ENCODE data around the gene CYB561A3. TPM values are rescaled to one million over a fixed set of nuclear protein-coding genes. Genes with fewer than 3 reads are reported as not detected.

The CYB561A3 gene
- total RNA-seq, 1 donor from 2014 or later: 26.4 TPM

DNA sequence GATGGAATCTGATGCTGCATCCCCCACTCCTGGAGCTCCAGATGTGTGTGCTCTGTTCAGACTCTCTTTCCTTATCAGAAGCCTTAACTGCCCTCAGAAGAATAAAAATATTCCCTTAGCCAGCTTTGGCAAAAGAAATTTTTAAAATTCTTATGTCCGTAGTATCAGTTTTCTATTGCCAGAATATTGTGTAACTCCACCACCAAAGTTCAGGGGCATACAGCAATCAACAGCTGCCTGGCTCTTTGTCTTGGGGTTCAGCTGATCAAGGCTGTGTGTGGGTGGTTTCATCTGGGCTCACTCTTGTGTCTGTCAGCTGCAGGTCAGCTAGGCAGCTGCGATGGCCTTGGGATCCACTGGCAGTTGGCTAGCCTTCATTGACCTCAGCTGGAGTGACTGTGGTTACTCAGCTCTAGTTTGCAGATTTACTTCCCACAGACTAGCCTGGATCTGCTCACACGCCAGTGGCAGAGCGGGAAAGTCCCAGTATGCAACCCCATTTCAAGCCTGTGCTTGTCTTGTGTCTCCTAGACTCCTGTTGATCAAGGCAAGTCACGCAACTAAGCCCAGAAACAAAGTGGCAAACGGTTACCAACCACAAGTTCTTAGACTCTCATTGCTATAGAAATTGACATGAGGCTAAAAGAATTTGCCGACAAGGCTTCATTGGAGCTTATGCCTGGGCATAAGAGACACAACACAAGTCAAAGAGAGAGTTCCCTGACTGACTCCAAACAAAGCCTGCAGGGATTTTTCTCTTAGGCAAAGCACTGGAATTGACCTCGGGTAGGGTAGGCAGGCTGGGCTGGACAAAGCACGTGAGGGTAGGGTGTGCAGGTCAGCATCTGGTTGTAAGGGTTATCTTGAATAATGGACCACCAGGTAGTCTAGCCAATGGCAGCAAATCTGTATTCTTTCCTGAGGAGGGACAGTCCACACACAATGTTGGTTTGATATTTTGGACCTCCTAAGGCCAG, 8.0 kb upstream of the CYB561A3 start:
- Histone ChIP-seq H2AFZ (ENCODE audit: low read depth, low read length) (no peak overlapping the region), H3K4me2 (ENCODE audit: low read length) (no peak overlapping the region), H3K9me3 (ENCODE audit: insufficient read depth, low read depth, low read length) (peaks cover 2% of the 10 kb centered on the region), H3K27ac (ENCODE audit: low read depth, low read length) (peak overlapping the region; percentile 73), H3K9ac (ENCODE audit: low read length) (peak overlapping the region; percentile 57), H3K36me3 (ENCODE audit: insufficient read depth, low read length) (peaks cover 32% of the 10 kb centered on the region), H3K79me2 (ENCODE audit: insufficient read depth, low read length) (no peaks in the 10 kb centered on the region), H4K20me1 (ENCODE audit: insufficient read depth, low read length) (no peaks in the 10 kb centered on the region), H3K27me3 (ENCODE audit: insufficient read depth, low read length) (no peaks in the 10 kb centered on the region), H3K4me3 (ENCODE audit: insufficient read depth, low read depth, low read length) (no peak overlapping the region), H3K4me1 (ENCODE audit: insufficient read depth, low read length) (peaks cover 20% of the 10 kb centered on the region)
- Mint-ChIP-seq H3K4me1 (ENCODE audit: low read depth, unreplicated experiment) (peaks cover 22% of the 10 kb centered on the region), H3K9me3 (ENCODE audit: unreplicated experiment) (peaks cover 7% of the 10 kb centered on the region), H3K36me3 (ENCODE audit: low read depth, unreplicated experiment) (peaks cover 32% of the 10 kb centered on the region), H3K27me3 (ENCODE audit: low read depth, unreplicated experiment) (no peaks in the 10 kb centered on the region), H3K4me3 (ENCODE audit: unreplicated experiment) (peak overlapping the region; percentile 31), H3K27ac (ENCODE audit: unreplicated experiment) (peak overlapping the region; percentile 75)
- no peak for TF ChIP-seq EZH2 (IDR thresholded peaks at IDR 0.05; ENCODE audit: insufficient read depth, low read length)
- FAIRE-seq (no peak), DNase-seq (ENCODE audit: low read depth) (peak; percentile 97)

DNA sequence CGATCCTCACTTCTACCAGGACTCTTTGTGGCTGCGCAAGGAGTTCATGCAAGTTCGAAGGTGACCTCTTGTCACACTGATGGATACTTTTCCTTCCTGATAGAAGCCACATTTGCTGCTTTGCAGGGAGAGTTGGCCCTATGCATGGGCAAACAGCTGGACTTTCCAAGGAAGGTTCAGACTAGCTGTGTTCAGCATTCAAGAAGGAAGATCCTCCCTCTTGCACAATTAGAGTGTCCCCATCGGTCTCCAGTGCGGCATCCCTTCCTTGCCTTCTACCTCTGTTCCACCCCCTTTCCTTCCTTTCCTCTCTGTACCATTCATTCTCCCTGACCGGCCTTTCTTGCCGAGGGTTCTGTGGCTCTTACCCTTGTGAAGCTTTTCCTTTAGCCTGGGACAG, 7.0 kb upstream of the CYB561A3 start:
- peaks cover 9% of the 10 kb centered on the region for H3K79me2 ChIP-seq (ENCODE audit: insufficient read depth, low read length)
- H4K20me1 ChIP-seq (ENCODE audit: insufficient read depth, low read length): no peaks in the 10 kb centered on the region
- Mint-ChIP-seq H3K9me3 (ENCODE audit: unreplicated experiment) (peaks cover 7% of the 10 kb centered on the region), H3K4me1 (ENCODE audit: low read depth, unreplicated experiment) (peaks cover 22% of the 10 kb centered on the region), H3K4me3 (ENCODE audit: unreplicated experiment) (no peak overlapping the region), H3K27ac (ENCODE audit: unreplicated experiment) (no peak overlapping the region), H3K36me3 (ENCODE audit: low read depth, unreplicated experiment) (peaks cover 36% of the 10 kb centered on the region), H3K27me3 (ENCODE audit: low read depth, unreplicated experiment) (no peaks in the 10 kb centered on the region)
- no peak overlapping the region for H3K4me3 ChIP-seq (ENCODE audit: insufficient read depth, low read depth, low read length)
- peaks cover 38% of the 10 kb centered on the region for H3K36me3 ChIP-seq (ENCODE audit: insufficient read depth, low read length)
- no peak overlapping the region for H2AFZ ChIP-seq (ENCODE audit: low read depth, low read length)
- H3K9ac ChIP-seq (ENCODE audit: low read length): no peak overlapping the region
- H3K27ac ChIP-seq (ENCODE audit: low read depth, low read length): peak overlapping the region; percentile 73
- DNase-seq (ENCODE audit: low read depth) (no peak), FAIRE-seq (no peak)
- peaks cover 2% of the 10 kb centered on the region for H3K9me3 ChIP-seq (ENCODE audit: insufficient read depth, low read depth, low read length)
- no peak for TF ChIP-seq EZH2 (IDR thresholded peaks at IDR 0.05; ENCODE audit: insufficient read depth, low read length)
- TF ChIP-seq, protein P1, sequence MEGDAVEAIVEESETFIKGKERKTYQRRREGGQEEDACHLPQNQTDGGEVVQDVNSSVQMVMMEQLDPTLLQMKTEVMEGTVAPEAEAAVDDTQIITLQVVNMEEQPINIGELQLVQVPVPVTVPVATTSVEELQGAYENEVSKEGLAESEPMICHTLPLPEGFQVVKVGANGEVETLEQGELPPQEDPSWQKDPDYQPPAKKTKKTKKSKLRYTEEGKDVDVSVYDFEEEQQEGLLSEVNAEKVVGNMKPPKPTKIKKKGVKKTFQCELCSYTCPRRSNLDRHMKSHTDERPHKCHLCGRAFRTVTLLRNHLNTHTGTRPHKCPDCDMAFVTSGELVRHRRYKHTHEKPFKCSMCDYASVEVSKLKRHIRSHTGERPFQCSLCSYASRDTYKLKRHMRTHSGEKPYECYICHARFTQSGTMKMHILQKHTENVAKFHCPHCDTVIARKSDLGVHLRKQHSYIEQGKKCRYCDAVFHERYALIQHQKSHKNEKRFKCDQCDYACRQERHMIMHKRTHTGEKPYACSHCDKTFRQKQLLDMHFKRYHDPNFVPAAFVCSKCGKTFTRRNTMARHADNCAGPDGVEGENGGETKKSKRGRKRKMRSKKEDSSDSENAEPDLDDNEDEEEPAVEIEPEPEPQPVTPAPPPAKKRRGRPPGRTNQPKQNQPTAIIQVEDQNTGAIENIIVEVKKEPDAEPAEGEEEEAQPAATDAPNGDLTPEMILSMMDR (IDR thresholded peaks at IDR 0.05; ENCODE audit: insufficient read depth, low read depth, low read length): no peak
- no peak overlapping the region for H3K4me2 ChIP-seq (ENCODE audit: low read length)
- H3K4me1 ChIP-seq (ENCODE audit: insufficient read depth, low read length): peaks cover 20% of the 10 kb centered on the region
- H3K27me3 ChIP-seq (ENCODE audit: insufficient read depth, low read length): no peaks in the 10 kb centered on the region

DNA sequence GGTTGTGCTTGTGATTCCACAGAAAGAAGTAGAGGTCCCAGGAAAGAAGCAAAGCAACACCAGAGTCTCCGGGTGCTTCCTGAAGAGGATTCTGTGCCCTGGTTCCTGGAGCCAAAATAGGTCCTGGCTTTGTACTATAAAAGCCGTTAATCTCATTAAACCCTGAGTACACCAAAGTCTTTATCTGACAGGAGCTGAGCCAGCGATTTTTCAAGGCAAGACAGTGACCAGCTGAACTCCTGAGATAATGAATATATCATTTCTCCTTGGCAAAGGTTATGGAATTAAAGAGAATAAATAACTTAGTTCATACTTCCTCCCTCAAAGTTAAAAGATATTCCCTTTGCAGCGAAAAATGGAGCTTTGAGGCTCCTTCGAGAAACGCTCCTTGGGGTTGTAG, 5.7 kb upstream of the CYB561A3 start:
- H3K4me3 Mint-ChIP-seq (ENCODE audit: unreplicated experiment): no peak overlapping the region
- Histone ChIP-seq H3K9me3 (ENCODE audit: insufficient read depth, low read depth, low read length) (no peaks in the 10 kb centered on the region), H2AFZ (ENCODE audit: low read depth, low read length) (no peak overlapping the region), H3K4me2 (ENCODE audit: low read length) (no peak overlapping the region), H3K4me1 (ENCODE audit: insufficient read depth, low read length) (peaks cover 27% of the 10 kb centered on the region), H3K4me3 (ENCODE audit: insufficient read depth, low read depth, low read length) (no peak overlapping the region), H3K36me3 (ENCODE audit: insufficient read depth, low read length) (peaks cover 38% of the 10 kb centered on the region), H3K27me3 (ENCODE audit: insufficient read depth, low read length) (no peaks in the 10 kb centered on the region), H3K27ac (ENCODE audit: low read depth, low read length) (no peak overlapping the region), H3K79me2 (ENCODE audit: insufficient read depth, low read length) (peaks cover 21% of the 10 kb centered on the region), H3K9ac (ENCODE audit: low read length) (no peak overlapping the region), H4K20me1 (ENCODE audit: insufficient read depth, low read length) (no peaks in the 10 kb centered on the region)
- H3K9me3 Mint-ChIP-seq (ENCODE audit: unreplicated experiment): peaks cover 5% of the 10 kb centered on the region
- DNase-seq (ENCODE audit: low read depth): no peak
- TF ChIP-seq, protein P1 (IDR thresholded peaks at IDR 0.05; ENCODE audit: insufficient read depth, low read depth, low read length): no peak
- no peak for TF ChIP-seq EZH2 (IDR thresholded peaks at IDR 0.05; ENCODE audit: insufficient read depth, low read length)
- H3K36me3 Mint-ChIP-seq (ENCODE audit: low read depth, unreplicated experiment): peaks cover 31% of the 10 kb centered on the region
- FAIRE-seq: no peak
- H3K27me3 Mint-ChIP-seq (ENCODE audit: low read depth, unreplicated experiment): no peaks in the 10 kb centered on the region
- H3K4me1 Mint-ChIP-seq (ENCODE audit: low read depth, unreplicated experiment): peaks cover 22% of the 10 kb centered on the region
- no peak overlapping the region for H3K27ac Mint-ChIP-seq (ENCODE audit: unreplicated experiment)

Measured in astrocyte (in vitro differentiated cells and primary cell).